Measurements from ENCODE around the gene DPPA5. TPM values are rescaled to one million over a fixed set of nuclear protein-coding genes. Genes with fewer than 3 reads are reported as not detected.

The DPPA5 gene
- total and polyA plus RNA-seq, 2 donors (not counting 1 experiment from before 2014, with no cell fraction given): not detected

- Histone ChIP-seq H3K9ac (ENCODE audit: low read length) (no peak overlapping the region), H3K36me3 (replicated peaks in 1 of 2; ENCODE audit: control extremely low read depth in 1 of 2, control insufficient read depth in 1 of 2, extremely low read depth in 1 of 2, insufficient read depth in 2 of 2, low read length in 1 of 2) (no peaks in the 10 kb centered on the region), H3K4me1 (ENCODE audit: control insufficient read depth in 2 of 2, insufficient read depth in 2 of 2, low read length in 2 of 2) (no peaks in the 10 kb centered on the region), H3K27me3 (replicated peaks in 1 of 4; ENCODE audit: control extremely low read depth in 1 of 4, control insufficient read depth in 3 of 4, insufficient read depth in 4 of 4, low read length in 3 of 4) (no peaks in the 10 kb centered on the region), H3K79me2 (ENCODE audit: control insufficient read depth, insufficient read depth, low read length) (no peaks in the 10 kb centered on the region), H2AFZ (ENCODE audit: insufficient read depth, low read depth, low read length, poor library complexity, severe bottlenecking) (no peak overlapping the region), H4K20me1 (ENCODE audit: control insufficient read depth, insufficient read depth, low read length, poor library complexity, severe bottlenecking) (no peaks in the 10 kb centered on the region), H3K27ac (ENCODE audit: low read length in 2 of 2) (no peak overlapping the region), H3K4me3 (ENCODE audit: control extremely low read depth in 1 of 5, extremely low read depth in 1 of 5, insufficient read depth in 1 of 5, low read depth in 2 of 5, low read length in 4 of 5) (no peak overlapping the region), H3K9me3 (ENCODE audit: control extremely low read depth in 1 of 3, control insufficient read depth in 2 of 3, insufficient read depth in 1 of 3, low read length in 2 of 3) (peaks cover 0 to 11% (median 5%) of the 10 kb centered on the region in 3 donors), H3K4me2 (replicated peaks; ENCODE audit: low read depth, low read length, poor library complexity, severe bottlenecking) (no peak overlapping the region)
- 80% methylated on average over 1 of the region's 3 CpGs for WGBS (ENCODE audit: insufficient coverage)
- DNase-seq: no peak
- Mint-ChIP-seq H3K9me3 (ENCODE audit: insufficient read depth) (no peaks in the 10 kb centered on the region), H3K27ac (no peak overlapping the region), H3K4me3 (no peak overlapping the region), H3K4me1 (peaks cover 6% of the 10 kb centered on the region), H3K27me3 (no peaks in the 10 kb centered on the region)
- ChIA-PET POLR2A (no interaction called here), CTCF (no interaction called here)
- no peak for ATAC-seq (ENCODE audit: low read depth)
- intact Hi-C loops (cut with micrococcal nuclease): no loop called here
- no peak for TF ChIP-seq CTCF (IDR thresholded peaks at IDR 0.05)
- no peak for TF ChIP-seq EZH2 (IDR thresholded peaks at IDR 0.05; ENCODE audit: borderline replicate concordance, insufficient read depth, low read depth, low read length, poor library complexity, severe bottlenecking)
These were observed 23.1 kb upstream of the DPPA5 start for GRCh38 chr6:73377225-73377624.

GRCh38 chr6:73375216-73375615, 21.1 kb upstream of the DPPA5 start:
- H3K4me3 Mint-ChIP-seq: no peak overlapping the region
- Histone ChIP-seq H3K4me1 (ENCODE audit: control insufficient read depth in 2 of 2, insufficient read depth in 2 of 2, low read length in 2 of 2) (no peaks in the 10 kb centered on the region), H3K36me3 (replicated peaks in 1 of 2; ENCODE audit: control extremely low read depth in 1 of 2, control insufficient read depth in 1 of 2, extremely low read depth in 1 of 2, insufficient read depth in 2 of 2, low read length in 1 of 2) (no peaks in the 10 kb centered on the region), H3K27ac (ENCODE audit: low read length in 2 of 2) (no peak overlapping the region), H3K4me3 (ENCODE audit: control extremely low read depth in 1 of 5, extremely low read depth in 1 of 5, insufficient read depth in 1 of 5, low read depth in 2 of 5, low read length in 4 of 5) (no peak overlapping the region), H3K9ac (ENCODE audit: low read length) (no peak overlapping the region), H3K9me3 (ENCODE audit: control extremely low read depth in 1 of 3, control insufficient read depth in 2 of 3, insufficient read depth in 1 of 3, low read length in 2 of 3) (peaks cover 0 to 27% (median 10%) of the 10 kb centered on the region in 3 donors), H3K79me2 (ENCODE audit: control insufficient read depth, insufficient read depth, low read length) (no peaks in the 10 kb centered on the region), H4K20me1 (ENCODE audit: control insufficient read depth, insufficient read depth, low read length, poor library complexity, severe bottlenecking) (no peaks in the 10 kb centered on the region), H3K27me3 (replicated peaks in 1 of 4; ENCODE audit: control extremely low read depth in 1 of 4, control insufficient read depth in 3 of 4, insufficient read depth in 4 of 4, low read length in 3 of 4) (no peaks in the 10 kb centered on the region), H3K4me2 (replicated peaks; ENCODE audit: low read depth, low read length, poor library complexity, severe bottlenecking) (no peak overlapping the region), H2AFZ (ENCODE audit: insufficient read depth, low read depth, low read length, poor library complexity, severe bottlenecking) (no peak overlapping the region)
- H3K27me3 Mint-ChIP-seq: no peaks in the 10 kb centered on the region
- no peak for TF ChIP-seq CTCF (IDR thresholded peaks at IDR 0.05)
- TF ChIP-seq EZH2 (IDR thresholded peaks at IDR 0.05; ENCODE audit: borderline replicate concordance, insufficient read depth, low read depth, low read length, poor library complexity, severe bottlenecking): no peak
- ATAC-seq (ENCODE audit: low read depth): no peak
- POLR2A ChIA-PET: no interaction called here
- intact Hi-C loops (cut with micrococcal nuclease): no loop called here
- 83% methylated on average over 1 of the region's 1 CpG for WGBS (ENCODE audit: insufficient coverage)
- H3K27ac Mint-ChIP-seq: no peak overlapping the region
- H3K4me1 Mint-ChIP-seq: peaks cover 6% of the 10 kb centered on the region
- no peak for DNase-seq
- H3K9me3 Mint-ChIP-seq (ENCODE audit: insufficient read depth): no peaks in the 10 kb centered on the region
- CTCF ChIA-PET: no interaction called here

Data from B cell (primary cell).